ENCODE results near the gene SPAG9. TPM values are rescaled to one million over a fixed set of nuclear protein-coding genes. Genes with fewer than 3 reads are reported as not detected.

SPAG9 gene
- polyA plus RNA-seq, 1 donor from 2014 or later, result 201 TPM

GRCh38 chr17:50935221-50935995 lies 185.3 kb downstream of the SPAG9 start:
- no peak overlapping the region for H3K4me2 ChIP-seq (ENCODE audit: low read length)
- TF ChIP-seq CTCF (IDR thresholded peaks at IDR 0.05; ENCODE audit: poor library complexity, severe bottlenecking) (no peak), EP300 (conservative IDR thresholded peaks at IDR 0.05; ENCODE audit: poor library complexity, severe bottlenecking) (no peak), POLR2AphosphoS5 (IDR thresholded peaks at IDR 0.05) (no peak), EZH2 (IDR thresholded peaks at IDR 0.05; ENCODE audit: borderline replicate concordance, insufficient read depth, low read length, poor library complexity, severe bottlenecking) (no peak)
- H2AFZ ChIP-seq (ENCODE audit: low read depth, low read length), result no peak overlapping the region
- H4K20me1 ChIP-seq (ENCODE audit: insufficient read depth), result no peaks in the 10 kb centered on the region
- no peaks in the 10 kb centered on the region for H3F3A ChIP-seq (ENCODE audit: insufficient read depth, low read length, poor library complexity, severe bottlenecking)
- no peaks in the 10 kb centered on the region for H3K79me2 ChIP-seq (replicated peaks; ENCODE audit: insufficient read depth, low read length)
- no peaks in the 10 kb centered on the region for H3K36me3 ChIP-seq (ENCODE audit: insufficient read depth, low read length)
- no peak overlapping the region for H3K27ac ChIP-seq (ENCODE audit: low read length)
- no peaks in the 10 kb centered on the region for H3K27me3 ChIP-seq (ENCODE audit: insufficient read depth, low read depth, low read length)
- H3K9ac ChIP-seq (ENCODE audit: low read length), result no peak overlapping the region
- no peak overlapping the region for H3K4me3 ChIP-seq (ENCODE audit: low read length)
- no peaks in the 10 kb centered on the region for H3K9me3 ChIP-seq (ENCODE audit: low read length)
- H3K9me2 ChIP-seq (ENCODE audit: insufficient read depth, low read length), result no peaks in the 10 kb centered on the region

- no peak overlapping the region for H3K4me3 ChIP-seq (ENCODE audit: low read length)
- no peak overlapping the region for H3K4me2 ChIP-seq (ENCODE audit: low read length)
- H3K9me3 ChIP-seq (ENCODE audit: low read length), result no peaks in the 10 kb centered on the region
- TF ChIP-seq EP300 (conservative IDR thresholded peaks at IDR 0.05; ENCODE audit: poor library complexity, severe bottlenecking) (no peak), MXI1 (conservative IDR thresholded peaks at IDR 0.05; ENCODE audit: poor library complexity, severe bottlenecking) (no peak), SMC3 (conservative IDR thresholded peaks at IDR 0.05; ENCODE audit: poor library complexity) (no peak), REST (IDR thresholded peaks at IDR 0.05; ENCODE audit: borderline replicate concordance) (no peak), RAD21 (conservative IDR thresholded peaks at IDR 0.05) (no peak), TAF1 (IDR thresholded peaks at IDR 0.05; ENCODE audit: low read depth) (no peak), CTCF (IDR thresholded peaks at IDR 0.05; ENCODE audit: poor library complexity, severe bottlenecking) (no peak), EZH2 (IDR thresholded peaks at IDR 0.05; ENCODE audit: borderline replicate concordance, insufficient read depth, low read length, poor library complexity, severe bottlenecking) (no peak)
- H3K36me3 ChIP-seq (ENCODE audit: insufficient read depth, low read length), result no peaks in the 10 kb centered on the region
- no peaks in the 10 kb centered on the region for H3F3A ChIP-seq (ENCODE audit: insufficient read depth, low read length, poor library complexity, severe bottlenecking)
- no peak overlapping the region for H3K27ac ChIP-seq (ENCODE audit: low read length)
- H3K79me2 ChIP-seq (replicated peaks; ENCODE audit: insufficient read depth, low read length), result no peaks in the 10 kb centered on the region
- H4K20me1 ChIP-seq (ENCODE audit: insufficient read depth), result no peaks in the 10 kb centered on the region
- no peak overlapping the region for H3K9ac ChIP-seq (ENCODE audit: low read length)
- no peaks in the 10 kb centered on the region for H3K9me2 ChIP-seq (ENCODE audit: insufficient read depth, low read length)
- no peak overlapping the region for H2AFZ ChIP-seq (ENCODE audit: low read depth, low read length)
- H3K27me3 ChIP-seq (ENCODE audit: insufficient read depth, low read depth, low read length), result no peaks in the 10 kb centered on the region
These were observed 185.9 kb downstream of the SPAG9 start for GRCh38 chr17:50934672-50935220.

All from neural cell (in vitro differentiated cells).